HCT116 (cell line): ENCODE results near the gene SMC6.

ENCODE experiments used
- CTCF ChIP-seq, 3 experiments: fragments of 200-600 bp in 1 of 3; sonication (generic) in 1 of 3; IDR thresholded peaks in 2 of 3; conservative IDR thresholded peaks in 1 of 3; 2 replicates each; pipeline ENCODE4 v1.5.1; 2012 to 2017; ENCODE audit warnings: low read depth in 2 of 3, low read length in 2 of 3, antibody characterized with exemption in 1 of 3, borderline replicate concordance in 1 of 3, control low read depth in 1 of 3, mild to moderate bottlenecking in 1 of 3, mixed read lengths in 1 of 3, mixed run types in 1 of 3, moderate library complexity in 1 of 3; ENCODE audit not compliant: insufficient read depth in 1 of 3
- MAX ChIP-seq: IDR thresholded peaks from 2 replicates; pipeline ENCODE4 v1.6.1; 2012
- POLR2AphosphoS5 ChIP-seq: IDR thresholded peaks from 2 replicates; pipeline ENCODE4 v1.6.1; 2011; ENCODE audit warnings: mild to moderate bottlenecking, low read depth, low read length, moderate library complexity
- RAD21 ChIP-seq: IDR thresholded peaks from 2 replicates; pipeline ENCODE4 v1.6.1; 2012; ENCODE audit warnings: low read depth, mild to moderate bottlenecking
- SIN3A ChIP-seq: IDR thresholded peaks from 2 replicates; pipeline ENCODE4 v1.6.1; 2012; ENCODE audit warnings: low read depth
- YY1 ChIP-seq: IDR thresholded peaks from 2 replicates; pipeline ENCODE4 v1.6.1; 2011; ENCODE audit warnings: low read length, low read depth, moderate library complexity, mild to moderate bottlenecking; ENCODE audit not compliant: insufficient replicate concordance; ENCODE audit errors: extremely low read depth

- TF ChIP-seq RAD21 (no peak), MAX (no peak), SIN3A (no peak), POLR2AphosphoS5 (no peak), CTCF (IDR thresholded peaks at IDR 0.05 in 2 of 3, conservative IDR thresholded peaks at IDR 0.05 in 1 of 3; ENCODE audit: borderline replicate concordance in 1 of 3, insufficient read depth in 1 of 3, low read depth in 2 of 3, low read length in 2 of 3) (no peak), YY1 (no peak)
Observed at GRCh38 chr2:17616405-17616804, 137.2 kb downstream of the SMC6 start.
